Fibroblast of lung (primary cell): ENCODE measurements around the gene NMUR1. TPM values are rescaled to one million over a fixed set of nuclear protein-coding genes. Genes with fewer than 3 reads are reported as not detected.
"Not testable (repeated sequence)": the region's sequence is repeated elsewhere in the genome, so short reads cannot be mapped to it uniquely, and the experiment has no call there.

ENCODE experiments used
- DNase-seq, 2 donors: peaks; one replicate each; pipeline versions ENCODE4 v3.0.0 to v3.0.0-alpha.2; 2010; ENCODE audit warnings: low read depth in 2 of 2
- H2AFZ ChIP-seq: 2 replicates; pipeline ENCODE4 v1.5.1; 2012; ENCODE audit warnings: low read length, control low read depth, inconsistent platforms
- H3K27ac ChIP-seq: 2 replicates; pipeline ENCODE4 v1.5.1; 2011; ENCODE audit warnings: low read length, control low read depth; ENCODE audit not compliant: insufficient read depth
- H3K27me3 ChIP-seq: 2 replicates; pipeline ENCODE4 v1.5.1; 2011; ENCODE audit warnings: mild to moderate bottlenecking, low read length; ENCODE audit not compliant: control insufficient read depth, insufficient read depth
- H3K36me3 ChIP-seq: 2 replicates; pipeline ENCODE4 v1.5.1; 2011; ENCODE audit warnings: low read length; ENCODE audit not compliant: control insufficient read depth, insufficient read depth
- H3K4me1 ChIP-seq: 2 replicates; pipeline ENCODE4 v1.5.1; 2011; ENCODE audit warnings: low read length; ENCODE audit not compliant: control insufficient read depth, insufficient read depth; ENCODE audit errors: extremely low read depth
- H3K4me2 ChIP-seq: 2 replicates; pipeline ENCODE4 v1.5.1; 2011; ENCODE audit warnings: low read length, control low read depth; ENCODE audit not compliant: insufficient read depth; ENCODE audit errors: extremely low read depth
- H3K4me3 ChIP-seq, 4 experiments: fragments of 200-600 bp in 1 of 4; sonication (generic) in 1 of 4; replicated peaks in 1 of 4; 2 replicates each; pipeline ENCODE4 v1.5.1; 2011 to 2016; ENCODE audit warnings: low read length in 4 of 4, low read depth in 3 of 4, mild to moderate bottlenecking in 3 of 4, control low read depth in 2 of 4, inconsistent platforms in 1 of 4, mixed read lengths in 1 of 4; ENCODE audit not compliant: insufficient read depth in 1 of 4; ENCODE audit errors: control extremely low read depth in 1 of 4
- H3K79me2 ChIP-seq: 2 replicates; pipeline ENCODE4 v1.5.1; 2012; ENCODE audit warnings: mild to moderate bottlenecking, low read length, inconsistent platforms; ENCODE audit not compliant: control insufficient read depth, insufficient read depth
- H3K9ac ChIP-seq: 2 replicates; pipeline ENCODE4 v1.5.1; 2011; ENCODE audit warnings: mild to moderate bottlenecking, low read length, control low read depth; ENCODE audit not compliant: insufficient read depth
- H3K9me3 ChIP-seq: 2 replicates; pipeline ENCODE4 v1.5.1; 2012; ENCODE audit warnings: low read depth, low read length; ENCODE audit not compliant: control insufficient read depth, insufficient read depth
- H4K20me1 ChIP-seq: 2 replicates; pipeline ENCODE4 v1.5.1; 2011; ENCODE audit warnings: low read length; ENCODE audit not compliant: control insufficient read depth, insufficient read depth; ENCODE audit errors: extremely low read depth
- CTCF ChIP-seq, 2 donors: IDR thresholded peaks in 1 of 2; conservative IDR thresholded peaks in 1 of 2; 1 replicate in 1 of 2; 2 replicates in 1 of 2; pipeline ENCODE4 v1.5.1; 2011 to 2012; ENCODE audit warnings: low read length in 2 of 2, control low read depth in 1 of 2, inconsistent platforms in 1 of 2, low read depth in 1 of 2, mild to moderate bottlenecking in 1 of 2
- EZH2 ChIP-seq: IDR thresholded peaks from 2 replicates; pipeline ENCODE4 v1.5.1; 2012; ENCODE audit warnings: low read length, control low read depth, mild to moderate bottlenecking; ENCODE audit errors: missing control alignments
- polyA plus RNA-seq, 2 donors: library from polyadenylated mRNA; depleted of rRNA in 1 of 2; stranded (reverse) in 1 of 2; unstranded in 1 of 2; fragments of >200 nt; gene quantifications; 2 replicates each; pipeline ENCODE4 v1.2.1, GENCODE V29; 2011 to 2012; ENCODE audit warnings: missing spikeins in 1 of 2
- total RNA-seq: library from RNA; depleted of rRNA; stranded (reverse); fragments of >200 nt; gene quantifications from 2 replicates; pipeline ENCODE4 v1.2.1, GENCODE V29; 2014

Gene NMUR1
- total and polyA plus RNA-seq, 2 donors (not counting 1 experiment from before 2014, with no cell fraction given): 0.01 to 0.50 TPM

- Histone ChIP-seq H3K9ac (no peak overlapping the region), H3K4me3 (no peak overlapping the region)
- no peak for TF ChIP-seq EZH2
- TF ChIP-seq CTCF (conservative IDR thresholded peaks at IDR 0.05 in 1 of 2, IDR thresholded peaks at IDR 0.05 in 1 of 2; ENCODE audit: low read depth in 1 of 2, low read length in 2 of 2): no peak
These were observed 42.9 kb upstream of the NMUR1 start for GRCh38 chr2:231573096-231573495.

GRCh38 chr2:231571661-231572191, 41.5 kb upstream of the NMUR1 start:
- no peak for DNase-seq
- Histone ChIP-seq H3K4me1 (no peaks in the 10 kb centered on the region), H3K36me3 (no peaks in the 10 kb centered on the region), H3K27me3 (peaks cover 4% of the 10 kb centered on the region), H3K9me3 (no peaks in the 10 kb centered on the region), H4K20me1 (no peaks in the 10 kb centered on the region), H2AFZ (no peak overlapping the region), H3K4me3 (no peak overlapping the region), H3K9ac (no peak overlapping the region), H3K79me2 (no peaks in the 10 kb centered on the region), H3K4me2 (no peak overlapping the region), H3K27ac (no peak overlapping the region)
- no peak for TF ChIP-seq CTCF (conservative IDR thresholded peaks at IDR 0.05 in 1 of 2, IDR thresholded peaks at IDR 0.05 in 1 of 2; ENCODE audit: low read depth in 1 of 2, low read length in 2 of 2)
- TF ChIP-seq EZH2: no peak

More at GRCh38 chr2:231573096-231573495, 42.9 kb upstream of the NMUR1 start:
- Histone ChIP-seq H3K9me3 (no peaks in the 10 kb centered on the region), H2AFZ (no peak overlapping the region), H3K79me2 (no peaks in the 10 kb centered on the region), H3K4me1 (no peaks in the 10 kb centered on the region), H3K27me3 (peaks cover 4% of the 10 kb centered on the region), H3K27ac (no peak overlapping the region), H4K20me1 (no peaks in the 10 kb centered on the region), H3K36me3 (no peaks in the 10 kb centered on the region), H3K4me2 (no peak overlapping the region)
- DNase-seq: no peak

- not testable (repeated sequence) for H3K27ac ChIP-seq
These were observed 40.7 kb upstream of the NMUR1 start for GRCh38 chr2:231570915-231571314.

More at GRCh38 chr2:231570915-231571314, 40.7 kb upstream of the NMUR1 start:
- not testable (repeated sequence) for H3K4me3 ChIP-seq, DNase-seq, H3K4me1 ChIP-seq, H2AFZ ChIP-seq, H3K4me2 ChIP-seq, H3K9ac ChIP-seq, H3K79me2 ChIP-seq, H3K9me3 ChIP-seq, H4K20me1 ChIP-seq, H3K27me3 ChIP-seq, H3K36me3 ChIP-seq
